Measurements from ENCODE around the gene BEX5.
"Not testable (repeated sequence)": the region's sequence is repeated elsewhere in the genome, so short reads cannot be mapped to it uniquely, and the experiment has no call there.

The BEX5 gene

GRCh38 chrX:102155806-102156179 is at the start of gene BEX5:
BEX5 (minus strand) TSS chrX:102155977; CDS start chrX:102154265, 1,712 bp downstream.
- DNase-seq (ENCODE audit: low read depth): no peak

GRCh38 chrX:102185967-102186720 is 30.4 kb upstream of the BEX5 start:
- DNase-seq (ENCODE audit: low read depth): no peak

GRCh38 chrX:102154900-102155805 is 624 bp downstream of the BEX5 start:
- no peak for DNase-seq (ENCODE audit: low read depth)

GRCh38 chrX:102154218-102154860 is 1.4 kb downstream of the BEX5 start:
- no peak for DNase-seq (ENCODE audit: low read depth)

GRCh38 chrX:102142274-102142673 is 13.5 kb downstream of the BEX5 start, which contains the start of gene TCEAL6:
TCEAL6 (minus strand) TSS chrX:102142481.
- DNase-seq (ENCODE audit: low read depth): not testable (repeated sequence)

GRCh38 chrX:102141631-102142030 is 14.1 kb downstream of the BEX5 start:
- not testable (repeated sequence) for DNase-seq (ENCODE audit: low read depth)

- DNase-seq (ENCODE audit: low read depth): not testable (repeated sequence)
Measured at GRCh38 chrX:102140876-102141275, 14.9 kb downstream of the BEX5 start.

- no peak for DNase-seq (ENCODE audit: low read depth)
Measured at GRCh38 chrX:102138064-102138463, 17.7 kb downstream of the BEX5 start.

GRCh38 chrX:102129473-102129872 is 26.3 kb downstream of the BEX5 start:
- DNase-seq (ENCODE audit: low read depth): no peak

- no peak for DNase-seq (ENCODE audit: low read depth)
Measured at GRCh38 chrX:102126863-102127262, 28.9 kb downstream of the BEX5 start.

- DNase-seq (ENCODE audit: low read depth): not testable (repeated sequence)
Measured at GRCh38 chrX:102126080-102126818, 29.5 kb downstream of the BEX5 start.

GRCh38 chrX:102125436-102125835 is 30.3 kb downstream of the BEX5 start, which contains the start of gene TCEAL2:
TCEAL2 (plus strand) TSS chrX:102125679; CDS start chrX:102126831, 1,152 bp downstream.
- DNase-seq (ENCODE audit: low read depth): not testable (repeated sequence)

GRCh38 chrX:102125014-102125413 is 30.8 kb downstream of the BEX5 start:
- DNase-seq (ENCODE audit: low read depth): not testable (repeated sequence)

- no peak for DNase-seq (ENCODE audit: low read depth)
Measured at GRCh38 chrX:102115748-102116147, 40.0 kb downstream of the BEX5 start.

- DNase-seq (ENCODE audit: low read depth): no peak
Measured at GRCh38 chrX:102113367-102113766, 42.4 kb downstream of the BEX5 start.
